ENCODE measurements around the gene RAF1.

RAF1 gene

GRCh38 chr3:12591456-12591855 lies 72.5 kb downstream of the RAF1 start:
- Histone ChIP-seq H4K20me1 (ENCODE audit: insufficient read depth, low read length) (no peaks in the 10 kb centered on the region), H3K4me3 (ENCODE audit: low read length) (no peak overlapping the region), H3K27ac (ENCODE audit: low read length) (no peak overlapping the region), H3F3A (ENCODE audit: insufficient read depth, low read length) (no peaks in the 10 kb centered on the region), H3K9ac (ENCODE audit: low read length) (no peak overlapping the region), H3K9me3 (replicated peaks; ENCODE audit: insufficient read depth, low read length) (no peaks in the 10 kb centered on the region), H2AFZ (ENCODE audit: low read length) (no peak overlapping the region), H3K79me2 (ENCODE audit: low read length) (peaks cover 35% of the 10 kb centered on the region; the same call in 1 of the 2 replicates), H3K9me2 (replicated peaks; ENCODE audit: insufficient read depth, low read length) (no peaks in the 10 kb centered on the region), H3K4me1 (ENCODE audit: low read length) (no peaks in the 10 kb centered on the region), H3K4me2 (ENCODE audit: low read depth, low read length) (no peak overlapping the region), H3K36me3 (replicated peaks; ENCODE audit: insufficient read depth, low read length) (peaks cover 7% of the 10 kb centered on the region; the same call in 1 of the 2 replicates), H3K27me3 (replicated peaks; ENCODE audit: insufficient read depth, low read length) (no peaks in the 10 kb centered on the region)
- TF ChIP-seq CTCF (IDR thresholded peaks at IDR 0.05; ENCODE audit: low read length) = no peak
- no peak for TF ChIP-seq EZH2 (optimal IDR thresholded peaks at IDR 0.05; ENCODE audit: low read depth, low read length)
- no peak for TF ChIP-seq EZH2phosphoT487 (IDR thresholded peaks at IDR 0.05; ENCODE audit: low read length)
- DNase-seq = no peak

GRCh38 chr3:12590096-12590495 lies 73.8 kb downstream of the RAF1 start:
- H3K27ac ChIP-seq (ENCODE audit: low read length) = no peak overlapping the region
- no peak overlapping the region for H3K4me3 ChIP-seq (ENCODE audit: low read length)
- H4K20me1 ChIP-seq (ENCODE audit: insufficient read depth, low read length) = no peaks in the 10 kb centered on the region
- no peaks in the 10 kb centered on the region for H3K27me3 ChIP-seq (replicated peaks; ENCODE audit: insufficient read depth, low read length)
- DNase-seq = no peak
- TF ChIP-seq EZH2 (optimal IDR thresholded peaks at IDR 0.05; ENCODE audit: low read depth, low read length) (no peak), EZH2phosphoT487 (IDR thresholded peaks at IDR 0.05; ENCODE audit: low read length) (no peak), CTCF (IDR thresholded peaks at IDR 0.05; ENCODE audit: low read length) (no peak)
- no peak overlapping the region for H3K4me2 ChIP-seq (ENCODE audit: low read depth, low read length)
- H3K79me2 ChIP-seq (ENCODE audit: low read length) = peaks cover 35% of the 10 kb centered on the region; the same call in 1 of the 2 replicates
- H3K36me3 ChIP-seq (replicated peaks; ENCODE audit: insufficient read depth, low read length) = peaks cover 7% of the 10 kb centered on the region; the same call in 1 of the 2 replicates
- no peak overlapping the region for H3K9ac ChIP-seq (ENCODE audit: low read length)
- no peaks in the 10 kb centered on the region; the same call in 1 of the 2 replicates for H3F3A ChIP-seq (ENCODE audit: insufficient read depth, low read length)
- H3K4me1 ChIP-seq (ENCODE audit: low read length) = no peaks in the 10 kb centered on the region
- no peaks in the 10 kb centered on the region for H3K9me3 ChIP-seq (replicated peaks; ENCODE audit: insufficient read depth, low read length)
- H3K9me2 ChIP-seq (replicated peaks; ENCODE audit: insufficient read depth, low read length) = no peaks in the 10 kb centered on the region
- H2AFZ ChIP-seq (ENCODE audit: low read length) = no peak overlapping the region

GRCh38 chr3:12588039-12589009 lies 75.6 kb downstream of the RAF1 start:
- peaks cover 37% of the 10 kb centered on the region; the same call in 1 of the 2 replicates for H3K79me2 ChIP-seq (ENCODE audit: low read length)
- H4K20me1 ChIP-seq (ENCODE audit: insufficient read depth, low read length) = no peaks in the 10 kb centered on the region; the same call in 1 of the 2 replicates
- no peak overlapping the region for H2AFZ ChIP-seq (ENCODE audit: low read length)
- no peaks in the 10 kb centered on the region for H3K4me1 ChIP-seq (ENCODE audit: low read length)
- H3K9me3 ChIP-seq (replicated peaks; ENCODE audit: insufficient read depth, low read length) = no peaks in the 10 kb centered on the region
- no peaks in the 10 kb centered on the region for H3K9me2 ChIP-seq (replicated peaks; ENCODE audit: insufficient read depth, low read length)
- TF ChIP-seq EZH2phosphoT487 (IDR thresholded peaks at IDR 0.05; ENCODE audit: low read length) = no peak
- TF ChIP-seq CTCF (IDR thresholded peaks at IDR 0.05; ENCODE audit: low read length) = no peak
- no peak for TF ChIP-seq EZH2 (optimal IDR thresholded peaks at IDR 0.05; ENCODE audit: low read depth, low read length)
- DNase-seq = no peak
- H3K9ac ChIP-seq (ENCODE audit: low read length) = no peak overlapping the region
- H3K4me3 ChIP-seq (ENCODE audit: low read length) = no peak overlapping the region
- H3K4me2 ChIP-seq (ENCODE audit: low read depth, low read length) = no peak overlapping the region
- no peaks in the 10 kb centered on the region for H3K27me3 ChIP-seq (replicated peaks; ENCODE audit: insufficient read depth, low read length)
- H3K27ac ChIP-seq (ENCODE audit: low read length) = no peak overlapping the region
- H3F3A ChIP-seq (ENCODE audit: insufficient read depth, low read length) = no peaks in the 10 kb centered on the region; the same call in 1 of the 2 replicates
- peaks cover 5% of the 10 kb centered on the region; the same call in 1 of the 2 replicates for H3K36me3 ChIP-seq (replicated peaks; ENCODE audit: insufficient read depth, low read length)

Measured in MM.1S (cell line).